HEK293 (cell line): Measurements from ENCODE around the gene WDR74.
A peak's percentile ranks its signal among the peaks of the same experiment; 100 is the strongest.

ENCODE experiments used
- CTCF ChIA-PET: fragments of 350-600 bp; formaldehyde crosslinking; extraction: SDS; loops from one replicate; lab custom pipeline; 2021; ENCODE audit warnings: antibody characterized with exemption; lab: Yijun Ruan, JAX
- POLR2A ChIA-PET: fragments of 300-600 bp; formaldehyde crosslinking; extraction: SDS; loops from one replicate; lab custom pipeline; 2020; ENCODE audit warnings: antibody characterized with exemption, inconsistent platforms; lab: Yijun Ruan, JAX
- H3K27ac ChIP-seq: fragments of 200-500 bp; sonication (Bioruptor generic); 2 replicates; pipeline ENCODE4 v1.5.1; 2014; ENCODE audit warnings: low read depth, low read length, control low read depth, inconsistent platforms; ENCODE audit errors: extremely low read depth
- H3K36me3 ChIP-seq, 2 experiments: fragments of 200-500 bp in 1 of 2; sonication (Bioruptor generic) in 1 of 2; 1 replicate in 1 of 2; 2 replicates in 1 of 2; pipeline ENCODE4 v1.5.1; 2014 to 2017; ENCODE audit warnings: inconsistent platforms in 2 of 2, low read length in 2 of 2; ENCODE audit not compliant: control insufficient read depth in 2 of 2, insufficient read depth in 1 of 2
- H3K4me1 ChIP-seq: fragments of 200-500 bp; sonication (Bioruptor generic); 2 replicates; pipeline ENCODE4 v1.5.1; 2014; ENCODE audit warnings: mild to moderate bottlenecking, low read length, inconsistent platforms; ENCODE audit not compliant: control insufficient read depth, insufficient read depth
- H3K4me3 ChIP-seq: 2 replicates; pipeline ENCODE4 v1.5.1; 2011; ENCODE audit warnings: low read depth, mild to moderate bottlenecking, control low read depth, low read length, moderate library complexity
- H3K9me3 ChIP-seq: fragments of 200-500 bp; sonication (Bioruptor generic); 2 replicates; pipeline ENCODE4 v1.5.1; 2014; ENCODE audit warnings: low read depth, low read length, inconsistent platforms; ENCODE audit not compliant: control insufficient read depth, insufficient read depth
- CTCF ChIP-seq: fragments of 450-650 bp; formaldehyde crosslinking; IDR thresholded peaks from 2 replicates; pipeline ENCODE4 v1.5.1; 2016; ENCODE audit warnings: missing biosample characterization, missing genetic modification characterization
- EGR2 ChIP-seq: fragments of 450-650 bp; formaldehyde crosslinking; IDR thresholded peaks from 2 replicates; pipeline ENCODE4 v1.5.1; 2016; ENCODE audit warnings: low read depth, missing biosample characterization, missing genetic modification characterization
- HOXA7 ChIP-seq: sonication (generic); formaldehyde crosslinking; IDR thresholded peaks from 2 replicates; pipeline ENCODE4 v1.8.1; 2022; ENCODE audit warnings: missing genetic modification reagents, borderline replicate concordance
- KLF16 ChIP-seq: fragments of 450-650 bp; formaldehyde crosslinking; IDR thresholded peaks from 2 replicates; pipeline ENCODE4 v1.5.1; 2017; ENCODE audit warnings: missing biosample characterization, missing genetic modification characterization
- KLF17 ChIP-seq: fragments of 450-650 bp; formaldehyde crosslinking; IDR thresholded peaks from 2 replicates; pipeline ENCODE4 v1.5.1; 2016; ENCODE audit warnings: missing biosample characterization, missing genetic modification characterization
- KLF7 ChIP-seq: fragments of 450-650 bp; formaldehyde crosslinking; IDR thresholded peaks from 2 replicates; pipeline ENCODE4 v1.5.1; 2016; ENCODE audit warnings: missing biosample characterization, missing genetic modification characterization, borderline replicate concordance
- KLF8 ChIP-seq: fragments of 450-650 bp; formaldehyde crosslinking; IDR thresholded peaks from 2 replicates; pipeline ENCODE4 v1.5.1; 2016; ENCODE audit warnings: missing biosample characterization, missing genetic modification characterization
- SP3 ChIP-seq: fragments of 450-650 bp; formaldehyde crosslinking; IDR thresholded peaks from 2 replicates; pipeline ENCODE4 v1.5.1; 2016; ENCODE audit warnings: missing biosample characterization, missing genetic modification characterization
- SP7 ChIP-seq: fragments of 450-650 bp; formaldehyde crosslinking; IDR thresholded peaks from 2 replicates; pipeline ENCODE4 v1.5.1; 2016; ENCODE audit warnings: missing biosample characterization, missing genetic modification characterization
- TCF7L2 ChIP-seq: IDR thresholded peaks from 2 replicates; pipeline ENCODE4 v1.6.1; 2011; ENCODE audit warnings: low read depth, mild to moderate bottlenecking, inconsistent platforms, low read length, moderate library complexity, borderline replicate concordance
- ZBTB26 ChIP-seq: fragments of 450-650 bp; formaldehyde crosslinking; optimal IDR thresholded peaks from 2 replicates; pipeline ENCODE3; 2016; ENCODE audit warnings: missing biosample characterization, mild to moderate bottlenecking, missing genetic modification characterization
- ZBTB48 ChIP-seq: fragments of 450-650 bp; formaldehyde crosslinking; IDR thresholded peaks from 2 replicates; pipeline ENCODE4 v1.5.1; 2016; ENCODE audit warnings: missing biosample characterization, missing genetic modification characterization
- ZEB2 ChIP-seq: fragments of 450-650 bp; formaldehyde crosslinking; IDR thresholded peaks from 2 replicates; pipeline ENCODE4 v1.5.1; 2016; ENCODE audit warnings: missing biosample characterization, missing genetic modification characterization
- ZFP37 ChIP-seq: fragments of 450-650 bp; formaldehyde crosslinking; IDR thresholded peaks from 2 replicates; pipeline ENCODE4 v1.5.1; 2016; ENCODE audit warnings: missing biosample characterization, missing genetic modification characterization
- ZNF133 ChIP-seq: fragments of 450-650 bp; formaldehyde crosslinking; IDR thresholded peaks from 2 replicates; pipeline ENCODE4 v1.5.1; 2016; ENCODE audit warnings: missing biosample characterization, missing genetic modification characterization
- ZNF2 ChIP-seq: fragments of 450-650 bp; formaldehyde crosslinking; IDR thresholded peaks from 2 replicates; pipeline ENCODE4 v1.5.1; 2016; ENCODE audit warnings: missing biosample characterization, missing genetic modification characterization
- ZNF26 ChIP-seq: fragments of 450-650 bp; formaldehyde crosslinking; IDR thresholded peaks from 2 replicates; pipeline ENCODE4 v1.5.1; 2016; ENCODE audit warnings: missing biosample characterization, missing genetic modification characterization
- ZNF335 ChIP-seq: fragments of 450-650 bp; formaldehyde crosslinking; conservative IDR thresholded peaks from 2 replicates; pipeline ENCODE4 v1.5.1; 2016; ENCODE audit warnings: missing biosample characterization, missing genetic modification characterization
- ZNF394 ChIP-seq: fragments of 450-650 bp; formaldehyde crosslinking; IDR thresholded peaks from 2 replicates; pipeline ENCODE4 v1.5.1; 2016; ENCODE audit warnings: missing biosample characterization, missing genetic modification characterization, mild to moderate bottlenecking, moderate library complexity, borderline replicate concordance
- ZNF404 ChIP-seq: fragments of 450-650 bp; formaldehyde crosslinking; IDR thresholded peaks from 2 replicates; pipeline ENCODE4 v1.5.1; 2017; ENCODE audit warnings: missing biosample characterization, missing genetic modification characterization
- ZNF423 ChIP-seq: fragments of 450-650 bp; formaldehyde crosslinking; IDR thresholded peaks from 2 replicates; pipeline ENCODE4 v1.5.1; 2016; ENCODE audit warnings: missing biosample characterization, missing genetic modification characterization
- ZNF449 ChIP-seq: fragments of 450-650 bp; formaldehyde crosslinking; IDR thresholded peaks from 2 replicates; pipeline ENCODE4 v1.5.1; 2017; ENCODE audit warnings: missing biosample characterization, mild to moderate bottlenecking, missing genetic modification characterization, moderate library complexity
- ZNF501 ChIP-seq: fragments of 450-650 bp; formaldehyde crosslinking; IDR thresholded peaks from 2 replicates; pipeline ENCODE4 v1.5.1; 2016; ENCODE audit warnings: missing biosample characterization, missing genetic modification characterization
- ZNF585B ChIP-seq: fragments of 450-650 bp; formaldehyde crosslinking; IDR thresholded peaks from 2 replicates; pipeline ENCODE4 v1.5.1; 2016; ENCODE audit warnings: missing biosample characterization, missing genetic modification characterization
- ZNF596 ChIP-seq: fragments of 450-650 bp; IDR thresholded peaks from 2 replicates; pipeline ENCODE4 v1.5.0; 2018; ENCODE audit warnings: missing biosample characterization, mild to moderate bottlenecking, missing genetic modification characterization, moderate library complexity
- ZNF747 ChIP-seq: fragments of 450-650 bp; formaldehyde crosslinking; IDR thresholded peaks from 2 replicates; pipeline ENCODE4 v1.5.1; 2016; ENCODE audit warnings: missing biosample characterization, missing genetic modification characterization
- ZNF76 ChIP-seq: fragments of 450-650 bp; formaldehyde crosslinking; IDR thresholded peaks from 2 replicates; pipeline ENCODE4; 2016; ENCODE audit warnings: low read depth, missing biosample characterization, missing genetic modification characterization, borderline replicate concordance
- ZNF843 ChIP-seq: fragments of 450-650 bp; formaldehyde crosslinking; IDR thresholded peaks from 2 replicates; pipeline ENCODE4 v1.5.1; 2016; ENCODE audit warnings: missing biosample characterization, missing genetic modification characterization

The WDR74 gene

GRCh38 chr11:62791501-62792201 lies 47.7 kb downstream of the WDR74 start, which contains the start of gene TMEM223:
TSS of gene TMEM223 (minus strand) at chr11:62792006. CDS start at chr11:62791994, 12 bp downstream.
- Histone ChIP-seq H3K36me3 (peaks cover 7 to 69% of the 10 kb centered on the region in 2 experiments; a peak in 2 of 3 replicates), H3K4me1 (no peaks in the 10 kb centered on the region), H3K9me3 (no peaks in the 10 kb centered on the region), H3K27ac (peak within 1 kb of the TSS; percentile 91), H3K4me3 (peak within 1 kb of the TSS; percentile 91)
- ChIA-PET CTCF (interaction anchor here (0.7 to 1.1 kb wide), 2 partner anchors 9 to 1169 kb away, joined by 3 to 4 read pairs; no protein-coding TSS in a partner anchor), POLR2A (interaction anchor here (0.7 to 2.7 kb wide), 10 partner anchors 12 to 1421 kb away, joined by 3 to 22 read pairs (median 6); partner anchors contain the start of genes MTA2, NXF1, SLC3A2 and STX5)
- TF ChIP-seq ZNF26 (tag by site-specific recombination) (no peak), KLF7 (tag by site-specific recombination) (0 out of 2 replicates have a peak, but pooled peaks have one; percentile 55), SP3 (tag by site-specific recombination) (peak; percentile 86), ZEB2 (tag by site-specific recombination) (peak; percentile 71; the same call in 1 of the 2 replicates), ZNF394 (0 out of 2 replicates have a peak, but pooled peaks have one; percentile 34), CTCF (peak; percentile 29; the same call in 1 of the 2 replicates), ZBTB26 (tag by site-specific recombination) (peak; percentile 53), EGR2 (tag by site-specific recombination) (no peak; the same call in none of the 2 replicates), ZNF585B (tag by site-specific recombination) (no peak), KLF17 (peak; percentile 66; the same call in 1 of the 2 replicates), ZNF76 (peak; percentile 32; the same call in 1 of the 2 replicates), ZBTB48 (tag by site-specific recombination) (peak; percentile 49; the same call in 1 of the 2 replicates), ZNF449 (tag by site-specific recombination) (peak; percentile 68; the same call in 1 of the 2 replicates), ZNF501 (tag by site-specific recombination) (no peak; the same call in 1 of the 2 replicates), TCF7L2 (no peak), KLF16 (tag by site-specific recombination) (peak; percentile 51; the same call in 1 of the 2 replicates), KLF8 (tag by site-specific recombination) (peak; percentile 82), ZNF423 (tag by site-specific recombination) (0 out of 2 replicates have a peak, but pooled peaks have one; percentile 38), ZFP37 (tag by site-specific recombination) (peak; percentile 88), ZNF2 (peak; percentile 66; the same call in 1 of the 2 replicates), ZNF843 (tag by site-specific recombination) (peak; percentile 66), ZNF404 (tag by site-specific recombination) (no peak), ZNF596 (no peak), ZNF133 (no peak), ZNF747 (tag by site-specific recombination) (no peak), ZNF335 (tag by site-specific recombination) (peak; percentile 93), HOXA7 (no peak), SP7 (tag by site-specific recombination) (peak; percentile 48; the same call in 1 of the 2 replicates)
